ENCODE data around the gene FOXN3.

FOXN3 gene

DNA sequence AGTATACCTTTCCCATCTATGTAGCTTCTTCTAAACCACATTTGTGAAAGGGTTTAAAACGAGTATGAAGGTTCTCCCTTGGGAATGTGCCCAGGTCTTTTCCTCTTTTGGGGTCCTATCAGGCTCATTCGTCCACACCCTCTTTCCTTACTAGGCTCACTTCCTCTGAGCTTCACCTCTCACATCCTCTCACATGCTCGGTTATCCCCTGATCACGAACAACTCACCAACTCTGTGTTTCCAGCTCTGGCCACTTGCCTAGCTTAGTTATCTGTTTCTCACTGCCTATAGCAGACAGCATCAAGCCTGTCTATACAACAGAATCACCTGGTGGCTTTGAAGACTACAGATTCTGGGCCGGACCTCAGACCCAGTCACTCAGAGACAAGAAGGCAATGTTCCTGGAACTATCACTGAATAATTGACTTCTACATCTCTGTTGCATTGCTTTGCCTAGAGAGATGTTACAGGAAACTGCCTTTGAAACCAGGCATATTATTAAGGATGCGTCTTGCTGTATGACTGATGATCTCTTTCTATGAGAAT, 158.2 kb downstream of the FOXN3 start:
- H3K79me2 ChIP-seq (ENCODE audit: control insufficient read depth, insufficient read depth, low read length) = peaks cover 18% of the 10 kb centered on the region
- no peak overlapping the region for H2AK5ac ChIP-seq (ENCODE audit: low read length)
- no peaks in the 10 kb centered on the region for H3K27me3 ChIP-seq (ENCODE audit: insufficient read depth, low read length, poor library complexity)
- no peak for DNase-seq
- no CpG with 5 or more reads among the region's 6 CpGs for WGBS (ENCODE audit: extremely low coverage, insufficient coverage, low lambda C conversion rate)
- no peak overlapping the region for H3K4me3 ChIP-seq (ENCODE audit: low read length)
- no peak overlapping the region for H3K18ac ChIP-seq (ENCODE audit: low read length)
- no peak overlapping the region for H3K4me2 ChIP-seq (ENCODE audit: low read length)
- no peak overlapping the region for H3K9ac ChIP-seq (ENCODE audit: low read length)
- no peak overlapping the region for H4K5ac ChIP-seq (ENCODE audit: low read length)
- no peak overlapping the region for H3K4ac ChIP-seq (ENCODE audit: low read depth, low read length)
- peaks cover 20% of the 10 kb centered on the region for H3K79me1 ChIP-seq (ENCODE audit: low read length)
- no peak overlapping the region for H3K27ac ChIP-seq (ENCODE audit: low read depth, low read length)
- H3K23ac ChIP-seq (ENCODE audit: low read length) = no peak overlapping the region
- H2BK120ac ChIP-seq (ENCODE audit: low read depth, low read length) = no peak overlapping the region
- no peak overlapping the region for H4K8ac ChIP-seq (ENCODE audit: low read depth, low read length)
- no peak overlapping the region for H3K56ac ChIP-seq (ENCODE audit: low read length)
- no peaks in the 10 kb centered on the region for H3K36me3 ChIP-seq (ENCODE audit: control insufficient read depth, insufficient read depth, low read length)
- no peak overlapping the region for H2BK15ac ChIP-seq (replicated peaks; ENCODE audit: low read depth)
- H2BK5ac ChIP-seq (ENCODE audit: low read length) = no peak overlapping the region
- H3K4me1 ChIP-seq (ENCODE audit: control insufficient read depth, low read depth, low read length) = no peaks in the 10 kb centered on the region

DNA sequence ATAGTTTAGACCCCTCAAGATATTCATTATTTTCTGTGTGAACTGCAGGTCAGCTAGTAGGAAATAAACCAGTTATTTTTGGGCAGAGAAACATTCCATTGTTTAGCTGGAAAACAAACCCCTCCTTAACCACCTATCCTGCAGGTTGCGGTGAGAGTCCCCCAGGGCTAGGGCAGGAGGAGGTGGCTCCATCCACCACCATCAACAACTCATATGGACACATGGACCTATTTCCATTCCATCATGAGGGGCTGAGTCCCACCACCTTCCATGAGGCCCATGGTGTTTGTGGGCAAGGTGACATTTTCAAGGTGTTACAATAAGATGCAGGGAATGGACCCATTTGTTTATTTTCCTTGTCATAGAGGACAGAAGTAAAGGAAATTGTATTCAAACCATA, 160.1 kb downstream of the FOXN3 start:
- Histone ChIP-seq H3K27ac (ENCODE audit: low read depth, low read length) (no peak overlapping the region), H4K8ac (ENCODE audit: low read depth, low read length) (no peak overlapping the region)
- WGBS (ENCODE audit: extremely low coverage, insufficient coverage, low lambda C conversion rate) = no CpG with 5 or more reads among the region's 1 CpG

DNA sequence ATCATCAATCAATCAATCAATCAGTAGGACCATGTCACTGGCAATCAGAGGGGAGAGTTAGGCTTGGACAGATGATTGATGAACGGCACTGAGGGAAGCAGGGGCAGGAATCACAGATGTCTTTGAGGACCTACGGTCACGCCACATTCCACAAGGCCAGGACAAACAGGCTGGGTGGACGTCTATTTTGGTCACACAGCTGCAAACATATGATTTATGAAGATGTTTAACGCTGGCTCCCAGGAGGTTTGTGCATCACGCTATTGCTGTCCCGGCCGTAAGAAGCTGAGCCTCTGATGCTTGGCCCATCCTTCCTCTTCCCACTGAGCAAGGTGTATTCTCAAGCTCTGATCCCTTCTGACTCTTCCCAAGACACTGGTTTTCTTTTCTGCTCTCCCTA, 160.8 kb downstream of the FOXN3 start:
- Histone ChIP-seq H3K27ac (ENCODE audit: low read depth, low read length) (no peak overlapping the region), H3K18ac (ENCODE audit: low read length) (no peak overlapping the region), H3K79me2 (ENCODE audit: control insufficient read depth, insufficient read depth, low read length) (peaks cover 18% of the 10 kb centered on the region), H2AK5ac (ENCODE audit: low read length) (no peak overlapping the region), H3K4me2 (ENCODE audit: low read length) (no peak overlapping the region), H3K27me3 (ENCODE audit: insufficient read depth, low read length, poor library complexity) (no peaks in the 10 kb centered on the region), H4K8ac (ENCODE audit: low read depth, low read length) (no peak overlapping the region), H3K36me3 (ENCODE audit: control insufficient read depth, insufficient read depth, low read length) (no peaks in the 10 kb centered on the region), H2BK5ac (ENCODE audit: low read length) (no peak overlapping the region), H3K23ac (ENCODE audit: low read length) (no peak overlapping the region), H3K79me1 (ENCODE audit: low read length) (peaks cover 22% of the 10 kb centered on the region), H3K4ac (ENCODE audit: low read depth, low read length) (no peak overlapping the region), H2BK120ac (ENCODE audit: low read depth, low read length) (no peak overlapping the region), H2BK15ac (replicated peaks; ENCODE audit: low read depth) (no peak overlapping the region), H3K9ac (ENCODE audit: low read length) (no peak overlapping the region), H4K5ac (ENCODE audit: low read length) (no peak overlapping the region), H3K4me1 (ENCODE audit: control insufficient read depth, low read depth, low read length) (no peaks in the 10 kb centered on the region), H3K56ac (ENCODE audit: low read length) (no peak overlapping the region), H3K4me3 (ENCODE audit: low read length) (no peak overlapping the region)
- WGBS (ENCODE audit: extremely low coverage, insufficient coverage, low lambda C conversion rate) = no CpG with 5 or more reads among the region's 8 CpGs
- DNase-seq = no peak

More for the DNA sequence above, 160.1 kb downstream of the FOXN3 start:
- no peak overlapping the region for H3K4me2 ChIP-seq (ENCODE audit: low read length)
- H3K4me1 ChIP-seq (ENCODE audit: control insufficient read depth, low read depth, low read length) = no peaks in the 10 kb centered on the region
- no peak overlapping the region for H2BK15ac ChIP-seq (replicated peaks; ENCODE audit: low read depth)
- no peak overlapping the region for H2BK120ac ChIP-seq (ENCODE audit: low read depth, low read length)
- H4K5ac ChIP-seq (ENCODE audit: low read length) = no peak overlapping the region
- H3K56ac ChIP-seq (ENCODE audit: low read length) = no peak overlapping the region
- no peak overlapping the region for H3K18ac ChIP-seq (ENCODE audit: low read length)
- no peak overlapping the region for H3K4ac ChIP-seq (ENCODE audit: low read depth, low read length)
- H3K4me3 ChIP-seq (ENCODE audit: low read length) = no peak overlapping the region
- H3K79me1 ChIP-seq (ENCODE audit: low read length) = peaks cover 22% of the 10 kb centered on the region
- no peak overlapping the region for H2BK5ac ChIP-seq (ENCODE audit: low read length)
- no peaks in the 10 kb centered on the region for H3K36me3 ChIP-seq (ENCODE audit: control insufficient read depth, insufficient read depth, low read length)
- no peak overlapping the region for H2AK5ac ChIP-seq (ENCODE audit: low read length)
- no peak for DNase-seq
- no peak overlapping the region for H3K23ac ChIP-seq (ENCODE audit: low read length)
- no peaks in the 10 kb centered on the region for H3K27me3 ChIP-seq (ENCODE audit: insufficient read depth, low read length, poor library complexity)
- no peak overlapping the region for H3K9ac ChIP-seq (ENCODE audit: low read length)
- peaks cover 18% of the 10 kb centered on the region for H3K79me2 ChIP-seq (ENCODE audit: control insufficient read depth, insufficient read depth, low read length)

DNA sequence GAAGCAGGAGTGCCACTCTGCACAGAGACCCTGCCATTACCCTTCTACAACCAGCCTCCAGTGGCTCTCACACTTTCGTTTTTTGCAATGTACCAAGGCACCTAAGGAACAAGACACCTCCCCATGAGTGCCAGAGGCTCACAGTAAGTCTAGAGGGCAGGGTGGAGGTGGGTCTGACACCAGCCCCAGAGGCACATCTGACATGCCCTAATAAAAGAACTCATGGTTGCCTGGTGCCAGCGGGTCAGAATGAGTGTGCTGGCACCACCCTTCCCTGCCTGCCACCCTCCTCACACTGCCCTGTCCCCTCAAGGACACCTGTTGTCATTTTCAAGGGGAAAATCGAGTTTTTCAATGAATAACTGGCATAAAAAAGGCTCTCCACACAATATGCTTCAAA, 161.2 kb downstream of the FOXN3 start:
- peaks cover 15% of the 10 kb centered on the region for H3K79me2 ChIP-seq (ENCODE audit: control insufficient read depth, insufficient read depth, low read length)

DNA sequence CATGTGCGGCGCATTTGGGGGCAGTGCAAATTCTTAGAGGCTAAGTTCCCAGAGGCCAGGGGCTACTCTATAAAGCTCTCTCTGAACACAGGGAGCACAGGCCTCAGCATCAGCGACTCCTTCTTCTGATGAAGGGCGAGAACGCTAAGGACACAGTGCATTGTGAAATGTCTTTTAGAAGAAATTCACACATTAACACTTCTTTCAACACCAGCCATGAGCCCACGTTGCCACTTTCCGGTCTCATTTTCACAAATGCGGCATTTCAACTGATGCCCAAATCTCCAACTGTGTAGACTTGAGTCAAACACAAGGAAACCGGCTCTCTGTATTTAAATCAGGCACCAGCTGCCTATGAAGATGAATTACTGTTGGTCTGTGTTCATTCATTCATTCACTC, 162.0 kb downstream of the FOXN3 start:
- Histone ChIP-seq H2BK120ac (ENCODE audit: low read depth, low read length) (no peak overlapping the region), H3K9ac (ENCODE audit: low read length) (no peak overlapping the region), H3K79me1 (ENCODE audit: low read length) (peaks cover 22% of the 10 kb centered on the region), H3K4me3 (ENCODE audit: low read length) (no peak overlapping the region), H3K4me2 (ENCODE audit: low read length) (no peak overlapping the region), H3K27me3 (ENCODE audit: insufficient read depth, low read length, poor library complexity) (no peaks in the 10 kb centered on the region), H3K56ac (ENCODE audit: low read length) (no peak overlapping the region), H2BK15ac (replicated peaks; ENCODE audit: low read depth) (no peak overlapping the region), H3K36me3 (ENCODE audit: control insufficient read depth, insufficient read depth, low read length) (no peaks in the 10 kb centered on the region), H3K23ac (ENCODE audit: low read length) (no peak overlapping the region), H4K8ac (ENCODE audit: low read depth, low read length) (no peak overlapping the region), H3K4me1 (ENCODE audit: control insufficient read depth, low read depth, low read length) (no peaks in the 10 kb centered on the region), H3K27ac (ENCODE audit: low read depth, low read length) (no peak overlapping the region), H4K5ac (ENCODE audit: low read length) (no peak overlapping the region), H2AK5ac (ENCODE audit: low read length) (no peak overlapping the region), H3K18ac (ENCODE audit: low read length) (no peak overlapping the region), H3K4ac (ENCODE audit: low read depth, low read length) (no peak overlapping the region), H3K79me2 (ENCODE audit: control insufficient read depth, insufficient read depth, low read length) (peaks cover 17% of the 10 kb centered on the region), H2BK5ac (ENCODE audit: low read length) (no peak overlapping the region)
- WGBS (ENCODE audit: extremely low coverage, insufficient coverage, low lambda C conversion rate) = no CpG with 5 or more reads among the region's 9 CpGs
- DNase-seq = no peak

More for the DNA sequence above, 161.2 kb downstream of the FOXN3 start:
- Histone ChIP-seq H3K56ac (ENCODE audit: low read length) (no peak overlapping the region), H3K27me3 (ENCODE audit: insufficient read depth, low read length, poor library complexity) (no peaks in the 10 kb centered on the region), H4K5ac (ENCODE audit: low read length) (no peak overlapping the region), H3K4me2 (ENCODE audit: low read length) (no peak overlapping the region), H2BK15ac (replicated peaks; ENCODE audit: low read depth) (no peak overlapping the region), H2BK5ac (ENCODE audit: low read length) (no peak overlapping the region), H3K4me3 (ENCODE audit: low read length) (no peak overlapping the region), H3K23ac (ENCODE audit: low read length) (no peak overlapping the region), H3K36me3 (ENCODE audit: control insufficient read depth, insufficient read depth, low read length) (no peaks in the 10 kb centered on the region), H2AK5ac (ENCODE audit: low read length) (no peak overlapping the region), H3K79me1 (ENCODE audit: low read length) (peaks cover 21% of the 10 kb centered on the region), H2BK120ac (ENCODE audit: low read depth, low read length) (no peak overlapping the region), H3K27ac (ENCODE audit: low read depth, low read length) (no peak overlapping the region), H3K18ac (ENCODE audit: low read length) (no peak overlapping the region), H3K9ac (ENCODE audit: low read length) (no peak overlapping the region), H3K4me1 (ENCODE audit: control insufficient read depth, low read depth, low read length) (no peaks in the 10 kb centered on the region), H4K8ac (ENCODE audit: low read depth, low read length) (no peak overlapping the region), H3K4ac (ENCODE audit: low read depth, low read length) (no peak overlapping the region)
- DNase-seq = no peak
- no CpG with 5 or more reads among the region's 3 CpGs for WGBS (ENCODE audit: extremely low coverage, insufficient coverage, low lambda C conversion rate)
